NCI-H510A treated with DMSO at 0.1 percent for 48 hours (cell line): ENCODE measurements around the gene TRMT10B.
A peak's percentile ranks its signal among the peaks of the same experiment; 100 is the strongest.
"Not testable (repeated sequence)": the region's sequence is repeated elsewhere in the genome, so short reads cannot be mapped to it uniquely, and the experiment has no call there.

Experiments
- DNase-seq: peaks from one replicate; lab custom pipeline; 2025; lab: John Stamatoyannopoulos, UW

The TRMT10B gene

DNA sequence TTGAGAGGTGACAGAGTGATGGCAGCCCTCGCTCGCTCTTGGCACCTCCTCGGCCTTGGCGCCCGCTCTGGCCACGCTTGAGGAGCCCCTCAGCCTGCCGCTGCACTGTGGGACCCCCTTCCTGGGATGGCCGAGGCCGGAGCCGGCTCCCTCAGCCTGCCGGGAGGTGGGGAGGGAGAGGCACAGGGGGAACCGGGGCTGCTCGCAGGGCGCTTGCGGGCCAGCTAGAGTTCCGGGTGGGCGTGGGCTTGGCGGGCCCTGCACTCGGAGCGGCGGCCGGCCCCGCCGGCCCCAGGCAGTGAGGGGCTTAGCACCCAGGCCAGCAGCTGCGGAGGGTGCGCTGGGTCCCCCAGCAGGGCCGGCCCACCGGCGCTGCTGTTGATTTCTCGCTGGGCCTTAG is 1.9 kb upstream of the TRMT10B start:
- not testable (repeated sequence) for DNase-seq

DNA sequence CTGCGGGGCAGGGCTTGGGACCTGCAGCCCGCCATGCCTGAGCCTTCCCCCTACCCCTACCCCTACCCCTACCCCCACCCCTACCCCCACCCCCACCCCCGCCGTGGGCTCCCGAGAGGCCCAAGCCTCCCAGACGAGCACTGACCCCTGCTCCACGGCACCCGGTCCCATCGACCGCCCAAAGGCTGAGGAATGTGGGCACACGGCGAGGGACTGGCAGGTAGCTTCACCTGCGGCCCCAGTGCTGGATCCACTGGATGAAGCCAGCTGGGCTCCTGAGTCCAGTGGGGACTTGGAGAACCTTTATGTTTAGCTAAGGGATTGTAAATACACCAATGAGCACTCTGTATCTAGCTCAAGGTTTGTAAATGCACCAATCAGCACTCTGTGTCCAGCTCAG is 1.5 kb upstream of the TRMT10B start:
- DNase-seq = not testable (repeated sequence)

DNA sequence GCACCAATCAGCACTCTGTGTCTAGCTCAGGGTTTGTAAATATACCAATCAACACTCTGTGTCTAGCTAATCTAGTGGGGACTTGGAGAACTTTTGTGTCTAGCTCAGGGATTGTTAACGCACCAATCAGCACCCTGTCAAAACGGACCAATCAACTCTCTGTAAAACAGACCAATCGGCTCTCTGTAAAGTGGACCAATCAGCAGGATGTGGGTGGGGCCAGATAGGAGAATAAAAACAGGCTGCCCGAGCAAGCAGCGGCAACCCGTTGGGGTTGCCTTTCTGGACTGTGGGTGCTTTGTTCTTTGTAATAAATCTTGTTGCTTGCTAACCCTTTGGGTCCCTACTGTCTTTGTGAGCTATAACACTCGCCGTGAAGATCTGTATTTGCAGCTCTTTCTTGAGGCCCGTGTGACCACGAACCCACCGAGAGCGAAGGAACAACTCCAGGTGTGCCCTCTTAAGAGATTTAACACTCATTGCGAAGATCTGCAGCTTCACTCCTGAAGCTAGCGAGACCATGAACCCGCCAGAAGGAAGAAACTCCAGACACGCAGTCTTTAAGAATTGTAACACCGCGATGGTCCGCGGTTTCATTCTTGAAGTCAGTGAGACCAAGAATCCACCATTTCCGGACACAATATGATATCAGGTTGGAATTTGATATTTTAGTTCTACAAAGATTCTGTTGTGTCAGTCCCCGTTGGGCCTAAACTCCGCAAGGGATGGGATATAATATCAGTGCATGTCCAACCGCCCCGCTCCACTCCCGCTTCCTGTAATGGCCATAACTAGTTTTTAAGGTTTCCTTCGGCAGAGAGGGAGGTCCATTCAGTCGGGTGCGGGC is 740 bp upstream of the TRMT10B start:
- no peak for DNase-seq

GRCh38 chr9:37758747-37759146 is 5.1 kb downstream of the TRMT10B start:
- DNase-seq = no peak

- DNase-seq = no peak
These were observed 7.0 kb downstream of the TRMT10B start for GRCh38 chr9:37760416-37761161.

DNA sequence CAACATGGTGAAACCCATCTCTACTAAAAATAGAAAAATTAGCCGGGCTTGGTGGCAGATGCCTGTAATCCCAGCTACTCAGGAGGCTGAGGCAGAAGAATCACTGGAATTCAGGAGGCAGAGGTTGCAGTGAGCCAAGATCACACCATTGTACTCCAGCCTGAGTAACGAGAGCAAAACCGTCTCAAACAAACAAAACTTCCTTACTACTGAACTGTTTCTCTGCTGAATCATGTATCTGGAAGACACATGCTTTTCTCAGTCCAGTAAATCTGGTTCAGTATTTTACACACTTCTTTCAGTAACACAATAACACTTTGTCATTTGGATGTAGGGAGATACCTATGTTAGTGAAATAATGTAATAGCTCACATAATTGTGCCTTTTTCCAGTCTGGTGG is 7.9 kb downstream of the TRMT10B start:
- no peak for DNase-seq

- DNase-seq = not testable (repeated sequence)
These were observed 11.7 kb downstream of the TRMT10B start for GRCh38 chr9:37765263-37765662.

DNA sequence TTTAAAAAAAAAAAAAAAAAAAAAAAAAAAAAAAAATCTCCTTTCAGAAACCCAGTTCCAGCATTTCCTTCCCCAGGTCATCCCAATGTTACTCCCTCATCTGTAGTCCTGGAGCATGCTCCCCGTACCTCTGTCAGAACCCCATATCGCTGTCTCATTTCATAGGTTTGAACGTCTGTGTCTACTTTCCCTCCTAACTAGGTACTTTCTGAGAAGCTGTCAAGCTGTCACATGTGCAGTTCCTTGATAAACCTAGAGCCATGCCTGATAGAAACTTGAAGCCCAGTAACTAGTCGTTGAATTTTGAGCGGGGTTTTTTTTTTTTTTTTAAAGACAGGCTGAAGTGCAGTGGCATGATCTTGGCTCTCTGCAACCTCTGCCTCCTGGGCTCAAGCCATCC is 15.7 kb downstream of the TRMT10B start:
- no peak for DNase-seq

GRCh38 chr9:37769995-37770394 is 16.4 kb downstream of the TRMT10B start:
- no peak for DNase-seq

- DNase-seq = no peak
These were observed 21.8 kb downstream of the TRMT10B start for GRCh38 chr9:37775216-37775919.

DNA sequence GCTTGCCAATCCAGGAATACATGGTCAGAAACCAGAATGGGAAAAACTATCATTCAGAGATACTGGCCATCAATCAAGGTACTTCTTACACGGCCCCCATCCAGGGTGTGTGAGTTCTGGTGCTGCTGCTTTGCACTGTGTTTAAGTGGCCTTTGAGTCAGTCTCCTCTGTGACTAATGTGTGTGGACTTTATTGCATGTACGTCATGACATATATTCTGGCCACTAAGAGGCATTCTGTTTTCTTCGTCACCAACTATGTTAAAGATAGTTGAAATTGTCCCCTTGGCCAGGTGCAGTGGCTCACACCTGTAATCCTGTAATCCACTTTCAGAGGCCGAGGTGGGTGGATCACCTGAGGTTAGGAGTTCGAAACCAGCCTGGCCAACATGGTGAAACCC is 22.7 kb downstream of the TRMT10B start:
- DNase-seq = no peak

DNA sequence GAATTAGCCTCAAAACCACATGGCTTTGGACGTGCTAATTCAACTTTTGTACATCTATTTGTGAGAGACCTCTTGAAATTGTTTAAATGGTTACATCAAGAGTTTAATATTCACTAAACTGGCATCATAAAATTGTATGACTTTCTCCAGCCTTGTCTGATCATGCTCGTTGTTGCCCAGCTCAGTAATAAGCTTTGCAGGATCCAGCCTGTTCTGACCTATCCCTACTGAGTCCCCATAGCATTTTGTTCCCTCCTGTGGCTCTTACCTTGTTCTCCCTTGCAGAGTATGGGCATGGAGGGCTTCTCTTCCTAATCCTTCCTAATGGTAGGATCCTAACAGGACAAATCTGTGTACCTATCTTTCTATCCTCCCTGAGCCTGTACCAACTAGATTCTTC is 24.9 kb downstream of the TRMT10B start:
- DNase-seq = no peak

- no peak for DNase-seq
These were observed 30.6 kb downstream of the TRMT10B start for GRCh38 chr9:37784291-37784615.

- DNase-seq = peak; percentile 75
These were observed 31.2 kb downstream of the TRMT10B start, which contains the start of gene EXOSC3 for GRCh38 chr9:37784616-37785483. Gene EXOSC3 (minus strand): TSS chr9:37785064. CDS start chr9:37785044, 20 bp downstream.

DNA sequence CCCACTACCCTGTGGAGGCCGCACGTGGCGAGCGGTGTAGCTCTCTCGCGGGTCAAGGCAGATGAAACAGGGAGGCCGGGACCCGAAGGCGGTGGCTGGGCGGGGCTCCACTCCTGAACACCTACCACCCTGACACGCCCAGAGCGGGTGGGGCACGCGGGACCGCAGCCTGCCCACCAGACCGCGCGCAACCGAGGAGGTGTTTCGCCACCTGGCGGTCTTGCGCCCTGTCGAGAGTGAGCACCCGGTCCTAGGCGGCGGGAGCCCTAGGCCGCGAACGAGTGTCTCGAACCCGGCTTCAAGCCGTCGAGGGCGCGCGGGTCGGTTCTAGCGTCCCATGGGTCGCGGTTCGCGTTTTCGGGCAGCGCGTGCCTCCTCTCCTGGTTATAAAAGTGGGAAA is 33.5 kb downstream of the TRMT10B start:
- DNase-seq = no peak

- DNase-seq = no peak
These were observed 34.7 kb downstream of the TRMT10B start for GRCh38 chr9:37788332-37788731.

DNA sequence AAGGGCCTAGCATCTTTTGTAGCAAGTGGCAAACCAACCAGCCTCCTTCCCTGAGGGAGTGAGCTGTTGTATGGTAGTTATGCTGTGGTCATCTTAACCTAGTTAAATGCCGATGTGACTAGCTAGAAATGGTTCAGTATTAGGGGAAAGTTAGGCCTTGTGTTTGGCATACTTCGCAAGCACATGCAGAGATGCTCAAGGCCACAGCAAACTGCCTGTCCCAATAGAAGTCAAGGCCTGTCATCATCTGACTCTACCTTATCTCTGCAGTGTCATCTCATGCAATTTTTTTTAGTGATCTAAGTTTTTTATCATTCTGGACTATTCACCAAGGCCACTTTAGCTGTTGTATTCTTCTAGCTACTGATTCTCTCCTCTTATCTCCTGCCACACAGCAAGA is 36.5 kb downstream of the TRMT10B start:
- DNase-seq = no peak

- DNase-seq = no peak
These were observed 38.5 kb downstream of the TRMT10B start for GRCh38 chr9:37792122-37792521.

GRCh38 chr9:37796232-37796631 is 42.6 kb downstream of the TRMT10B start:
- no peak for DNase-seq

GRCh38 chr9:37798677-37799076 is 45.1 kb downstream of the TRMT10B start:
- no peak for DNase-seq

GRCh38 chr9:37800631-37801286 is 47.2 kb downstream of the TRMT10B start, which contains the start of gene DCAF10:
Gene DCAF10 (plus strand): TSS chr9:37800797. CDS start chr9:37800867, 70 bp downstream.
- peak; percentile 35 for DNase-seq
